SK-N-SH treated with all-trans-retinoic acid at 6 μM for 48 hours (cell line): ENCODE data around the gene ANKRD40CL.

Experiments used
- ATAC-seq: fragments of 200-7000 bp; cut with Tn5 transposase; 3 replicates; pipeline ENCODE4 v1.9.1; 2020; ENCODE audit warnings: mild to moderate bottlenecking, moderate library complexity
- BACH2 ChIP-seq: fragments of 250-450 bp; sonication (Bioruptor Pico); IDR thresholded peaks from 2 replicates; pipeline ENCODE4 v1.9.0; 2021; ENCODE audit warnings: mild to moderate bottlenecking, borderline replicate concordance
- CSDC2 ChIP-seq: fragments of 250-450 bp; sonication (Bioruptor Pico); IDR thresholded peaks from 2 replicates; pipeline ENCODE4 v1.5.0; 2020; ENCODE audit warnings: mild to moderate bottlenecking, moderate library complexity
- ESRRG ChIP-seq: fragments of 250-450 bp; sonication (Bioruptor Pico); IDR thresholded peaks from 2 replicates; pipeline ENCODE4 v1.6.1; 2021; ENCODE audit warnings: mild to moderate bottlenecking
- GLIS3 ChIP-seq: fragments of 250-450 bp; sonication (Bioruptor Pico); IDR thresholded peaks from 2 replicates; pipeline ENCODE4 v1.5.0; 2020; ENCODE audit warnings: mild to moderate bottlenecking, moderate library complexity
- ISL1 ChIP-seq: fragments of 250-450 bp; sonication (Bioruptor Pico); IDR thresholded peaks from 2 replicates; pipeline ENCODE4 v2.1.2; 2022; ENCODE audit warnings: mild to moderate bottlenecking, moderate library complexity
- OSR1 ChIP-seq: fragments of 250-450 bp; sonication (Bioruptor Pico); IDR thresholded peaks from 2 replicates; pipeline ENCODE4 v1.8.0; 2022; ENCODE audit warnings: moderate library complexity, mild to moderate bottlenecking, inconsistent platforms
- RARB ChIP-seq: fragments of 250-450 bp; sonication (Bioruptor Pico); IDR thresholded peaks from 2 replicates; pipeline ENCODE4 v1.8.0; 2021; ENCODE audit warnings: mild to moderate bottlenecking, moderate library complexity
- TCF4 ChIP-seq: fragments of 250-450 bp; sonication (Bioruptor Pico); IDR thresholded peaks from 2 replicates; pipeline ENCODE4 v1.8.0; 2021; ENCODE audit warnings: mild to moderate bottlenecking, moderate library complexity, borderline replicate concordance
- TOX ChIP-seq: fragments of 250-450 bp; sonication (Bioruptor Pico); IDR thresholded peaks from 2 replicates; pipeline ENCODE4 v1.8.0; 2021; ENCODE audit warnings: mild to moderate bottlenecking, moderate library complexity, borderline replicate concordance
- ZC3H10 ChIP-seq: fragments of 250-450 bp; sonication (Bioruptor Pico); IDR thresholded peaks from 2 replicates; pipeline ENCODE4 v1.5.1; 2021; ENCODE audit warnings: mild to moderate bottlenecking, moderate library complexity
- ZFP3 ChIP-seq: fragments of 250-450 bp; sonication (Bioruptor Pico); IDR thresholded peaks from 2 replicates; pipeline ENCODE4 v1.5.0; 2020; ENCODE audit warnings: mild to moderate bottlenecking, moderate library complexity
- ZFP30 ChIP-seq: fragments of 450-650 bp; formaldehyde crosslinking; IDR thresholded peaks from 2 replicates; pipeline ENCODE4 v1.5.0; 2022; ENCODE audit warnings: mild to moderate bottlenecking, moderate library complexity
- ZNF565 ChIP-seq: fragments of 450-650 bp; formaldehyde crosslinking; conservative IDR thresholded peaks from 2 replicates; pipeline ENCODE4 v1.5.0; 2020; ENCODE audit warnings: low read depth, mild to moderate bottlenecking, moderate library complexity
- ZNF70 ChIP-seq: fragments of 450-650 bp; formaldehyde crosslinking; IDR thresholded peaks from 2 replicates; pipeline ENCODE4 v1.5.0; 2020; ENCODE audit warnings: mild to moderate bottlenecking, moderate library complexity
- ZNF8 ChIP-seq: fragments of 450-650 bp; formaldehyde crosslinking; IDR thresholded peaks from 2 replicates; pipeline ENCODE4 v1.5.0; 2020; ENCODE audit warnings: mild to moderate bottlenecking, moderate library complexity
- TF ChIP-seq, protein P1 (sequence below): fragments of 250-450 bp; sonication (Bioruptor Pico); IDR thresholded peaks from 2 replicates; pipeline ENCODE4 v1.8.0; 2021; ENCODE audit warnings: low read depth, mild to moderate bottlenecking, moderate library complexity, borderline replicate concordance
- TF ChIP-seq, protein P2 (sequence below): fragments of 250-450 bp; sonication (Bioruptor Pico); IDR thresholded peaks from 2 replicates; pipeline ENCODE4 v1.5.0; 2020; ENCODE audit warnings: mild to moderate bottlenecking, moderate library complexity
- TF ChIP-seq, protein P3 (sequence below): fragments of 250-450 bp; sonication (Bioruptor Pico); IDR thresholded peaks from 2 replicates; pipeline ENCODE4 v1.8.0; 2020; ENCODE audit warnings: mild to moderate bottlenecking, moderate library complexity, borderline replicate concordance
- TF ChIP-seq, protein P4 (sequence below): fragments of 250-450 bp; sonication (Bioruptor Pico); IDR thresholded peaks from 2 replicates; pipeline ENCODE4 v1.5.1; 2021; ENCODE audit warnings: mild to moderate bottlenecking, moderate library complexity
- TF ChIP-seq, protein P5 (sequence below): fragments of 250-450 bp; sonication (Bioruptor Pico); IDR thresholded peaks from 2 replicates; pipeline ENCODE4 v1.5.1; 2020; ENCODE audit warnings: low read depth, mild to moderate bottlenecking, moderate library complexity

ANKRD40CL gene

DNA sequence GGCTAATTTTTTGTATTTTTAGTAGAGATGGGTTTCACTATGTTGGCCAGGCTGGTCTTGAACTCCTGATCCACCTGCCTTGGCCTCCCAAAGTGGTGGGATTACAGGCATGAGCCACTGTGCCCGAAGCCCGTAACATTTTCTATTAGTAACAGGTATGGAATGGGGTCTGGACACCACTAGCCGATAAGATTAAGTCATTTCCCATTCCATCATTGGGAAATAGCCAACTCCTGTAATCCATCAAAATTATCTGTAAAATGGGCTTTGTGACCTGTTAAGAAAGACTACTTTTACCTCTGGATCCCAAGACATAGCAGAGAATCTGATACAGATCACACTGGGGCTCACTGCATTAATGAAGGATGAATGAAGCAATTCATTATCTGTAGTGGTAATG lies 51.8 kb downstream of the ANKRD40CL start:
- ATAC-seq = no peak
- no peak for TF ChIP-seq BACH2 (CRISPR knock-in tag)
- no peak for TF ChIP-seq ISL1
- TF ChIP-seq TCF4 (CRISPR knock-in tag) = no peak
- TF ChIP-seq ZFP30 (CRISPR knock-in tag) = no peak
- no peak for TF ChIP-seq ESRRG
- TF ChIP-seq, protein P1, sequence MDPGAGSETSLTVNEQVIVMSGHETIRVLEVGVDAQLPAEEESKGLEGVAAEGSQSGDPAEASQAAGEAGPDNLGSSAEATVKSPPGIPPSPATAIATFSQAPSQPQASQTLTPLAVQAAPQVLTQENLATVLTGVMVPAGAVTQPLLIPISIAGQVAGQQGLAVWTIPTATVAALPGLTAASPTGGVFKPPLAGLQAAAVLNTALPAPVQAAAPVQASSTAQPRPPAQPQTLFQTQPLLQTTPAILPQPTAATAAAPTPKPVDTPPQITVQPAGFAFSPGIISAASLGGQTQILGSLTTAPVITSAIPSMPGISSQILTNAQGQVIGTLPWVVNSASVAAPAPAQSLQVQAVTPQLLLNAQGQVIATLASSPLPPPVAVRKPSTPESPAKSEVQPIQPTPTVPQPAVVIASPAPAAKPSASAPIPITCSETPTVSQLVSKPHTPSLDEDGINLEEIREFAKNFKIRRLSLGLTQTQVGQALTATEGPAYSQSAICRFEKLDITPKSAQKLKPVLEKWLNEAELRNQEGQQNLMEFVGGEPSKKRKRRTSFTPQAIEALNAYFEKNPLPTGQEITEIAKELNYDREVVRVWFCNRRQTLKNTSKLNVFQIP (CRISPR knock-in tag) = no peak
- TF ChIP-seq, protein P2, sequence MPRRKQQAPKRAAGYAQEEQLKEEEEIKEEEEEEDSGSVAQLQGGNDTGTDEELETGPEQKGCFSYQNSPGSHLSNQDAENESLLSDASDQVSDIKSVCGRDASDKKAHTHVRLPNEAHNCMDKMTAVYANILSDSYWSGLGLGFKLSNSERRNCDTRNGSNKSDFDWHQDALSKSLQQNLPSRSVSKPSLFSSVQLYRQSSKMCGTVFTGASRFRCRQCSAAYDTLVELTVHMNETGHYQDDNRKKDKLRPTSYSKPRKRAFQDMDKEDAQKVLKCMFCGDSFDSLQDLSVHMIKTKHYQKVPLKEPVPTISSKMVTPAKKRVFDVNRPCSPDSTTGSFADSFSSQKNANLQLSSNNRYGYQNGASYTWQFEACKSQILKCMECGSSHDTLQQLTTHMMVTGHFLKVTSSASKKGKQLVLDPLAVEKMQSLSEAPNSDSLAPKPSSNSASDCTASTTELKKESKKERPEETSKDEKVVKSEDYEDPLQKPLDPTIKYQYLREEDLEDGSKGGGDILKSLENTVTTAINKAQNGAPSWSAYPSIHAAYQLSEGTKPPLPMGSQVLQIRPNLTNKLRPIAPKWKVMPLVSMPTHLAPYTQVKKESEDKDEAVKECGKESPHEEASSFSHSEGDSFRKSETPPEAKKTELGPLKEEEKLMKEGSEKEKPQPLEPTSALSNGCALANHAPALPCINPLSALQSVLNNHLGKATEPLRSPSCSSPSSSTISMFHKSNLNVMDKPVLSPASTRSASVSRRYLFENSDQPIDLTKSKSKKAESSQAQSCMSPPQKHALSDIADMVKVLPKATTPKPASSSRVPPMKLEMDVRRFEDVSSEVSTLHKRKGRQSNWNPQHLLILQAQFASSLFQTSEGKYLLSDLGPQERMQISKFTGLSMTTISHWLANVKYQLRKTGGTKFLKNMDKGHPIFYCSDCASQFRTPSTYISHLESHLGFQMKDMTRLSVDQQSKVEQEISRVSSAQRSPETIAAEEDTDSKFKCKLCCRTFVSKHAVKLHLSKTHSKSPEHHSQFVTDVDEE = no peak
- TF ChIP-seq, protein P3, sequence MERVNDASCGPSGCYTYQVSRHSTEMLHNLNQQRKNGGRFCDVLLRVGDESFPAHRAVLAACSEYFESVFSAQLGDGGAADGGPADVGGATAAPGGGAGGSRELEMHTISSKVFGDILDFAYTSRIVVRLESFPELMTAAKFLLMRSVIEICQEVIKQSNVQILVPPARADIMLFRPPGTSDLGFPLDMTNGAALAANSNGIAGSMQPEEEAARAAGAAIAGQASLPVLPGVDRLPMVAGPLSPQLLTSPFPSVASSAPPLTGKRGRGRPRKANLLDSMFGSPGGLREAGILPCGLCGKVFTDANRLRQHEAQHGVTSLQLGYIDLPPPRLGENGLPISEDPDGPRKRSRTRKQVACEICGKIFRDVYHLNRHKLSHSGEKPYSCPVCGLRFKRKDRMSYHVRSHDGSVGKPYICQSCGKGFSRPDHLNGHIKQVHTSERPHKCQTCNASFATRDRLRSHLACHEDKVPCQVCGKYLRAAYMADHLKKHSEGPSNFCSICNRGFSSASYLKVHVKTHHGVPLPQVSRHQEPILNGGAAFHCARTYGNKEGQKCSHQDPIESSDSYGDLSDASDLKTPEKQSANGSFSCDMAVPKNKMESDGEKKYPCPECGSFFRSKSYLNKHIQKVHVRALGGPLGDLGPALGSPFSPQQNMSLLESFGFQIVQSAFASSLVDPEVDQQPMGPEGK (CRISPR knock-in tag) = no peak
- no peak for TF ChIP-seq ZNF565
- no peak for TF ChIP-seq RARB (CRISPR knock-in tag)
- no peak for TF ChIP-seq ZFP3 (CRISPR knock-in tag)
- no peak for TF ChIP-seq GLIS3

DNA sequence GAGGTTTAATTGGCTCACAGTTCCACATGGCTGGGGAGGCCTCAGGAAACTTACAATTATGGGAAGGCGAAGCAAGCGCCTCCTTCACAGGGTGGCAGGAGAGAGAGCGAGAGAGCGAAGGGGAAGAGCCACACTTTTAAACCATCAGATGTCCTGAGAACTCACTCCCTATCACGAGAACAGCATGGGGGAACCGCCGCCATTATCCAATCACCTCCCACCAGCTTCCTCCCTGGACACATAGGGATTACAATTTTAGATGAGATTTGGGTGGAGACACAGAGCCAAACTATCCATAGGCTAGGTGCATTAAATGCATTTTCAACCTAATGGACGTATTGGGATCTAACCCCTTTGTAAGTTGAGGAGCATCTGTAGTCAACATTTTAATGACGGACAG lies 54.7 kb downstream of the ANKRD40CL start:
- no peak for ATAC-seq

More for the DNA sequence above, 54.7 kb downstream of the ANKRD40CL start:
- TF ChIP-seq TOX (CRISPR knock-in tag) (no peak), TCF4 (CRISPR knock-in tag) (no peak), ZFP30 (CRISPR knock-in tag) (no peak), ZNF70 (CRISPR knock-in tag) (no peak), ESRRG (no peak), CSDC2 (CRISPR knock-in tag) (no peak), BACH2 (CRISPR knock-in tag) (no peak), ZC3H10 (no peak), ZNF8 (no peak), GLIS3 (no peak), OSR1 (no peak), ZFP3 (CRISPR knock-in tag) (no peak)
- TF ChIP-seq, protein P4, sequence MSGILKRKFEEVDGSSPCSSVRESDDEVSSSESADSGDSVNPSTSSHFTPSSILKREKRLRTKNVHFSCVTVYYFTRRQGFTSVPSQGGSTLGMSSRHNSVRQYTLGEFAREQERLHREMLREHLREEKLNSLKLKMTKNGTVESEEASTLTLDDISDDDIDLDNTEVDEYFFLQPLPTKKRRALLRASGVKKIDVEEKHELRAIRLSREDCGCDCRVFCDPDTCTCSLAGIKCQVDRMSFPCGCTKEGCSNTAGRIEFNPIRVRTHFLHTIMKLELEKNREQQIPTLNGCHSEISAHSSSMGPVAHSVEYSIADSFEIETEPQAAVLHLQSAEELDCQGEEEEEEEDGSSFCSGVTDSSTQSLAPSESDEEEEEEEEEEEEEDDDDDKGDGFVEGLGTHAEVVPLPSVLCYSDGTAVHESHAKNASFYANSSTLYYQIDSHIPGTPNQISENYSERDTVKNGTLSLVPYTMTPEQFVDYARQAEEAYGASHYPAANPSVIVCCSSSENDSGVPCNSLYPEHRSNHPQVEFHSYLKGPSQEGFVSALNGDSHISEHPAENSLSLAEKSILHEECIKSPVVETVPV (CRISPR knock-in tag) = no peak
- TF ChIP-seq, protein P2 = no peak
- TF ChIP-seq, protein P3 (CRISPR knock-in tag) = no peak
- TF ChIP-seq, protein P5, sequence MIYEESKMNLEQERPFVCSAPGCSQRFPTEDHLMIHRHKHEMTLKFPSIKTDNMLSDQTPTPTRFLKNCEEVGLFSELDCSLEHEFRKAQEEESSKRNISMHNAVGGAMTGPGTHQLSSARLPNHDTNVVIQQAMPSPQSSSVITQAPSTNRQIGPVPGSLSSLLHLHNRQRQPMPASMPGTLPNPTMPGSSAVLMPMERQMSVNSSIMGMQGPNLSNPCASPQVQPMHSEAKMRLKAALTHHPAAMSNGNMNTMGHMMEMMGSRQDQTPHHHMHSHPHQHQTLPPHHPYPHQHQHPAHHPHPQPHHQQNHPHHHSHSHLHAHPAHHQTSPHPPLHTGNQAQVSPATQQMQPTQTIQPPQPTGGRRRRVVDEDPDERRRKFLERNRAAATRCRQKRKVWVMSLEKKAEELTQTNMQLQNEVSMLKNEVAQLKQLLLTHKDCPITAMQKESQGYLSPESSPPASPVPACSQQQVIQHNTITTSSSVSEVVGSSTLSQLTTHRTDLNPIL (CRISPR knock-in tag) = no peak
- TF ChIP-seq, protein P1 (CRISPR knock-in tag) = no peak
